H1 (cell line): ENCODE data around the gene ALAS1. TPM values are rescaled to one million over a fixed set of nuclear protein-coding genes. Genes with fewer than 3 reads are reported as not detected.

ENCODE experiments used
- CTCF ChIA-PET: fragments of 300-600 bp; sonication (Branson Sonifier 250); formaldehyde crosslinking; loops from one replicate; lab custom pipeline; 2021; ENCODE audit not compliant: partially characterized antibody; lab: Charles Lee
- POLR2A ChIA-PET: fragments of 300-600 bp; sonication (Branson Sonifier 250); formaldehyde crosslinking; loops from one replicate; lab custom pipeline; 2021; ENCODE audit warnings: inconsistent platforms; ENCODE audit not compliant: partially characterized antibody; lab: Charles Lee
- DNase-seq, 2 experiments: peaks; one replicate each; pipeline versions ENCODE4 v3.0.0 to v3.0.0-alpha.2; 2010 to 2022; ENCODE audit warnings: low spot score in 2 of 2, low read depth in 1 of 2, mixed read lengths in 1 of 2
- FAIRE-seq: peaks from 2 replicates; lab custom pipeline; 2011; peaks lifted over from hg19 to GRCh38; lab: Jason Lieb, UNC
- H2AFZ ChIP-seq: 2 replicates; pipeline ENCODE4 v1.8.1; 2012; ENCODE audit warnings: low read length, inconsistent platforms
- H2AK5ac ChIP-seq: 2 replicates; pipeline ENCODE4 v1.6.1; 2013; ENCODE audit warnings: low read depth, low read length
- H2BK120ac ChIP-seq: replicated peaks from 2 replicates; pipeline ENCODE3; 2013; ENCODE audit warnings: low read depth, low read length, inconsistent platforms
- H2BK12ac ChIP-seq: 2 replicates; pipeline ENCODE4 v1.6.1; 2013; ENCODE audit warnings: low read depth, low read length
- H2BK15ac ChIP-seq: 2 replicates; pipeline ENCODE4 v1.6.1; 2013; ENCODE audit warnings: low read length
- H2BK20ac ChIP-seq: 2 replicates; pipeline ENCODE4 v1.6.1; 2013; ENCODE audit warnings: low read length
- H2BK5ac ChIP-seq: 2 replicates; pipeline ENCODE4 v1.6.1; 2013; ENCODE audit warnings: low read depth, low read length
- H3K14ac ChIP-seq: 2 replicates; pipeline ENCODE4 v1.6.1; 2013; ENCODE audit warnings: inconsistent platforms; ENCODE audit not compliant: insufficient read length
- H3K18ac ChIP-seq: 2 replicates; pipeline ENCODE4 v1.6.1; 2013; ENCODE audit warnings: low read length; ENCODE audit errors: extremely low read depth
- H3K23ac ChIP-seq: 2 replicates; pipeline ENCODE4 v1.6.1; 2013; ENCODE audit warnings: inconsistent platforms; ENCODE audit not compliant: insufficient read length
- H3K23me2 ChIP-seq: 2 replicates; pipeline ENCODE4 v1.6.1; 2013; ENCODE audit warnings: low read depth, low read length
- H3K27ac ChIP-seq: 2 replicates; pipeline ENCODE4 v1.6.1; 2011; ENCODE audit warnings: low read depth, low read length, inconsistent platforms
- H3K27me3 ChIP-seq, 4 experiments: replicated peaks in 1 of 4; 1 replicate in 1 of 4; 2 replicates in 3 of 4; pipeline versions ENCODE4 v1.6.1 to v1.8.1; 2011 to 2013; ENCODE audit warnings: low read length in 3 of 4, mild to moderate bottlenecking in 3 of 4, inconsistent platforms in 2 of 4, mixed read lengths in 2 of 4, moderate library complexity in 1 of 4; ENCODE audit not compliant: control insufficient read depth in 3 of 4, insufficient read depth in 3 of 4; ENCODE audit errors: extremely low read depth in 1 of 4
- H3K36me3 ChIP-seq, 4 experiments: 2 replicates each; pipeline versions ENCODE4 v1.6.1 to v1.8.1; 2011 to 2013; ENCODE audit warnings: mild to moderate bottlenecking in 4 of 4, low read length in 3 of 4, moderate library complexity in 2 of 4, control low read depth in 1 of 4, inconsistent platforms in 1 of 4; ENCODE audit not compliant: insufficient read depth in 4 of 4, control insufficient read depth in 2 of 4
- H3K4ac ChIP-seq: replicated peaks from 2 replicates; pipeline ENCODE3; 2013; ENCODE audit warnings: low read length, low read depth, mixed read lengths, inconsistent platforms; ENCODE audit not compliant: insufficient read length
- H3K4me1 ChIP-seq, 4 experiments: replicated peaks in 1 of 4; 1 replicate in 1 of 4; 2 replicates in 3 of 4; pipeline versions ENCODE4 v1.6.1 to v1.8.1; 2011 to 2013; ENCODE audit warnings: low read length in 3 of 4, inconsistent platforms in 2 of 4, mixed read lengths in 1 of 4; ENCODE audit not compliant: insufficient read depth in 4 of 4, control insufficient read depth in 3 of 4
- H3K4me2 ChIP-seq, 2 experiments: 2 replicates each; pipeline versions ENCODE4 v1.6.1 to v1.8.1; 2011 to 2013; ENCODE audit warnings: low read depth in 2 of 2, low read length in 2 of 2, control low read depth in 1 of 2, inconsistent platforms in 1 of 2, mild to moderate bottlenecking in 1 of 2; ENCODE audit not compliant: insufficient read depth in 1 of 2
- H3K4me3 ChIP-seq, 4 experiments: fragments of 200-600, 300-600 bp in 1 of 4; sonication (generic), shearing (Covaris generic), sonication (Bioruptor Twin) in 1 of 4; 2 replicates each; pipeline versions ENCODE4 v1.5.1 to v1.8.1; 2011 to 2016; ENCODE audit warnings: low read length in 4 of 4, low read depth in 3 of 4, control low read depth in 2 of 4, inconsistent platforms in 2 of 4, mild to moderate bottlenecking in 2 of 4, mixed read lengths in 1 of 4, moderate library complexity in 1 of 4; ENCODE audit not compliant: insufficient read depth in 2 of 4; ENCODE audit errors: extremely low read depth in 1 of 4
- H3K56ac ChIP-seq: replicated peaks from 2 replicates; pipeline ENCODE3; 2013; ENCODE audit warnings: low read depth, mild to moderate bottlenecking, mixed read lengths, low read length, inconsistent platforms; ENCODE audit not compliant: insufficient read length
- H3K79me1 ChIP-seq: 2 replicates; pipeline ENCODE4 v1.6.1; 2013; ENCODE audit warnings: low read depth, low read length, control low read depth
- H3K79me2 ChIP-seq, 2 experiments: 2 replicates each; pipeline versions ENCODE4 v1.6.1 to v1.8.1; 2012 to 2013; ENCODE audit warnings: low read length in 2 of 2, mild to moderate bottlenecking in 2 of 2, inconsistent platforms in 1 of 2; ENCODE audit not compliant: insufficient read depth in 2 of 2, control insufficient read depth in 1 of 2
- H3K9ac ChIP-seq, 4 experiments: replicated peaks in 1 of 4; 1 replicate in 1 of 4; 2 replicates in 3 of 4; pipeline versions ENCODE4 v1.6.1 to v1.8.1; 2011 to 2013; ENCODE audit warnings: low read depth in 3 of 4, low read length in 3 of 4, control low read depth in 2 of 4, mild to moderate bottlenecking in 2 of 4, moderate library complexity in 2 of 4, inconsistent platforms in 1 of 4; ENCODE audit errors: extremely low read depth in 1 of 4
- H3K9me3 ChIP-seq, 2 experiments: 2 replicates each; pipeline versions ENCODE4 v1.6.1 to v1.8.1; 2012 to 2013; ENCODE audit warnings: mild to moderate bottlenecking in 2 of 2, moderate library complexity in 2 of 2, control low read depth in 1 of 2, inconsistent platforms in 1 of 2, low read depth in 1 of 2, low read length in 1 of 2, mixed read lengths in 1 of 2; ENCODE audit not compliant: insufficient read depth in 2 of 2
- H4K20me1 ChIP-seq, 2 experiments: replicated peaks in 1 of 2; 2 replicates each; pipeline versions ENCODE3 to v1.8.1; 2011 to 2013; ENCODE audit warnings: inconsistent platforms in 2 of 2, low read length in 2 of 2, mild to moderate bottlenecking in 1 of 2; ENCODE audit not compliant: insufficient read depth in 2 of 2, control insufficient read depth in 1 of 2
- H4K5ac ChIP-seq: 2 replicates; pipeline ENCODE4 v1.6.1; 2013; ENCODE audit warnings: low read length, low read depth, mixed read lengths, inconsistent platforms; ENCODE audit not compliant: insufficient read length
- H4K8ac ChIP-seq: 2 replicates; pipeline ENCODE4 v1.8.0; 2013; ENCODE audit warnings: mild to moderate bottlenecking, moderate library complexity, low read length, inconsistent platforms; ENCODE audit not compliant: insufficient read depth; ENCODE audit errors: extremely low read depth
- H4K91ac ChIP-seq: replicated peaks from 2 replicates; pipeline ENCODE3; 2013; ENCODE audit warnings: low read length, mixed read lengths, inconsistent platforms; ENCODE audit not compliant: insufficient read length
- JUND ChIP-seq: IDR thresholded peaks from 2 replicates; pipeline ENCODE4 v1.6.1; 2011; ENCODE audit warnings: mild to moderate bottlenecking, improper control_type of control experiment, low read length
- MAFK ChIP-seq: IDR thresholded peaks from 2 replicates; pipeline ENCODE4 v1.6.1; 2012; ENCODE audit warnings: low read depth, mild to moderate bottlenecking, improper control_type of control experiment, low read length
- NRF1 ChIP-seq: IDR thresholded peaks from 2 replicates; pipeline ENCODE4 v1.6.1; 2011; ENCODE audit warnings: mild to moderate bottlenecking, low read depth, low read length, improper control_type of control experiment
- SAP30 ChIP-seq: fragments of 300-600 bp; sonication (generic); IDR thresholded peaks from 2 replicates; pipeline ENCODE4 v1.7.1; 2012; ENCODE audit warnings: low read length, moderate library complexity, mild to moderate bottlenecking, inconsistent platforms; ENCODE audit not compliant: insufficient read depth, insufficient replicate concordance
- polyA plus RNA-seq, 7 experiments: library from polyadenylated mRNA; depleted of rRNA in 3 of 7; stranded (reverse) in 5 of 7; unstranded in 2 of 7; fragments of >200 nt in 5 of 7; fragments of 200-250 nt in 2 of 7; gene quantifications; 1 replicate in 5 of 7; 2 replicates in 1 of 7; 4 replicates in 1 of 7; pipeline versions ENCODE4 v1.2.1 to v1.2.3, GENCODE V29; 2011 to 2013; ENCODE audit warnings: missing spikeins in 2 of 7, mixed read lengths in 2 of 7
- total RNA-seq: library from RNA; stranded (reverse); fragmentation: NEBNext Ultra II Directional; extraction: Animal tissue kit (Norgen Biotek cat#: 25700); gene quantifications from 2 replicates; pipeline ENCODE4 v1.2.1, GENCODE V29; 2021

Gene ALAS1
- total and polyA plus RNA-seq, 2 of the 8 experiments (the other 6 are each of a cell fraction or from before 2014, with no cell fraction given): 45.9 to 84.4 TPM

DNA sequence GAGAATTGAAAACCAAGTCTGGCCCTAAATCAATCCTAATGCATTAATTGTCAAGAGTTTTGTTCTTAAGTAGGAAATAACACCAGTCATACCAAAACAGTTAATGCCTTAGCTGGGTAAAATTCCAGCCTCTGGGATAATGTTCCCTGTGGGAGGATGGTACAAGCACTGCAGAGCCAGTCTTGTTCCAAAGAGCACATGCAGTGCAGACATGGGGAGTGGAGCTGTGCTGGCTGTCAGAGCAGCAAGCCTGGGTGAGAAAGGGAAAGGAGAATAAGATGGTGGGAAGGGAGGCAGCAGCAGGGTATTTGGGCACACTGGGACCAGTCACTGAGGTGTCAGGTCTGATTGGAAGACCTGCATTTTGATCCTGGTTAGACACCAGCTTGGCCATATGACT, 12.1 kb downstream of the ALAS1 start:
- H3K56ac ChIP-seq: no peak overlapping the region
- H4K8ac ChIP-seq: no peak overlapping the region
- no peaks in the 10 kb centered on the region for H3K27me3 ChIP-seq
- H2AK5ac ChIP-seq: no peak overlapping the region
- no peak overlapping the region for H2BK15ac ChIP-seq
- no peak overlapping the region for H3K9ac ChIP-seq
- H3K27ac ChIP-seq: no peak overlapping the region
- H3K4me2 ChIP-seq: no peak overlapping the region
- no peak for DNase-seq
- no peak overlapping the region for H2AFZ ChIP-seq
- no peaks in the 10 kb centered on the region for H3K4me1 ChIP-seq
- peaks cover 0 to 8% of the 10 kb centered on the region in 2 experiments for H4K20me1 ChIP-seq
- ChIA-PET CTCF (interaction anchor here (0.8 to 20.4 kb wide), 4 partner anchors 11 to 208 kb away, joined by 3 to 336 read pairs (median 28); partner anchors contain the start of gene TWF2), POLR2A (interaction anchor here (1.1 to 1.2 kb wide), 2 partner anchors 12 to 68 kb away, joined by 3 read pairs; no protein-coding TSS in a partner anchor)
- no peak overlapping the region for H3K18ac ChIP-seq
- no peak overlapping the region for H3K14ac ChIP-seq
- no peak overlapping the region for H3K4me3 ChIP-seq
- no peak overlapping the region for H2BK5ac ChIP-seq
- no peak for FAIRE-seq
- H3K9me3 ChIP-seq: no peaks in the 10 kb centered on the region
- H3K79me2 ChIP-seq: no peaks in the 10 kb centered on the region
- peaks cover 38 to 93% (median 78%) of the 10 kb centered on the region in 4 experiments for H3K36me3 ChIP-seq
- TF ChIP-seq NRF1 (no peak), MAFK (no peak), SAP30 (no peak), JUND (no peak)
- H2BK20ac ChIP-seq: no peak overlapping the region
- no peak overlapping the region for H4K91ac ChIP-seq
- no peak overlapping the region for H3K23ac ChIP-seq
- no peak overlapping the region for H3K4ac ChIP-seq
- no peak overlapping the region for H2BK120ac ChIP-seq
- no peaks in the 10 kb centered on the region for H3K79me1 ChIP-seq
- H3K23me2 ChIP-seq: no peaks in the 10 kb centered on the region
- no peak overlapping the region for H2BK12ac ChIP-seq
- H4K5ac ChIP-seq: no peak overlapping the region
